ENCODE results near the gene CMTM7. TPM values are rescaled to one million over a fixed set of nuclear protein-coding genes. Genes with fewer than 3 reads are reported as not detected.

CMTM7 gene
- total RNA-seq, 1 experiment from 2014 or later, result 62.6 TPM

DNA sequence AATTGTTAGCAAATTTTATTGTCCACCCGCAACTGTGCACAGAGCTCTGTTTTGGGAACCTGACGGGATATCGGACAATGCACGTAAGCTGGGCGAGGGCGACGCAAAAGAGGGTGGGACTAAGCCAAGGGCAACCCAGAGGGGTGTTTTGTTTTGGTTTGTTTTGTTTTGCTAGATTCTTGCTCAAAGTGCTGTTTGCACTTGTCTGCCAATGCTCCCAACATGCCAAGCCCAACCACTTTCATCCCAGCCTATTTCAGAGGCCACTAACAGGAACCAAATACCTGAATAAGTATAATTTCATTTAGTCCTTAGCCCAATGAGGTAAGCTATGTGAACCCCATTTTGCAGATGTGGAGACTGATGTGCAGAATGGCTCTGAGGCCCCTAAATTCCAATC is 9.7 kb upstream of the CMTM7 start:
- H4K20me1 ChIP-seq (ENCODE audit: insufficient read depth), result no peaks in the 10 kb centered on the region
- H3K36me3 ChIP-seq (ENCODE audit: control insufficient read depth in 1 of 2, insufficient read depth in 2 of 2, low read length in 2 of 2), result no peaks in the 10 kb centered on the region
- no peak overlapping the region for H3K27ac ChIP-seq (ENCODE audit: low read depth, low read length)
- intact Hi-C loops (cut with micrococcal nuclease), result no loop called here
- no peaks in the 10 kb centered on the region for H3K9me3 ChIP-seq (ENCODE audit: control insufficient read depth in 1 of 2, insufficient read depth in 1 of 2, low read depth in 1 of 2, low read length in 2 of 2)
- H3K4me2 ChIP-seq (ENCODE audit: low read length), result no peak overlapping the region
- no peak overlapping the region for H3K9ac ChIP-seq (ENCODE audit: low read length)
- BruUV-seq (replicated peaks), result no TSS peak
- H3K4me3 ChIP-seq (replicated peaks in 1 of 2; ENCODE audit: low read depth in 1 of 2, low read length in 2 of 2), result no peak overlapping the region
- no peaks in the 10 kb centered on the region for H3K9me2 ChIP-seq (ENCODE audit: insufficient read depth)
- no peaks in the 10 kb centered on the region for H3K27me3 ChIP-seq (ENCODE audit: insufficient read depth, low read length)
- no peak for DNase-seq (ENCODE audit: low read depth, low spot score)
- ChIA-PET RAD21 (ENCODE audit: low non-redundant PET in 1 of 2, low total read pairs in 2 of 2, uncharacterized antibody in 2 of 2, unreplicated experiment in 2 of 2) (no interaction called here), POLR2A (no interaction called here), CTCF (no interaction called here)
- H3K79me2 ChIP-seq (ENCODE audit: insufficient read depth, low read length), result no peaks in the 10 kb centered on the region
- no peak overlapping the region for H2AFZ ChIP-seq (ENCODE audit: low read depth, low read length, poor library complexity, severe bottlenecking)
- TF ChIP-seq ZFX (IDR thresholded peaks at IDR 0.05), result no peak
- TF ChIP-seq SP1 (IDR thresholded peaks at IDR 0.05; ENCODE audit: low read depth), result no peak
- TF ChIP-seq EGR1 (IDR thresholded peaks at IDR 0.05; ENCODE audit: low read depth), result no peak
- TF ChIP-seq, protein P1, sequence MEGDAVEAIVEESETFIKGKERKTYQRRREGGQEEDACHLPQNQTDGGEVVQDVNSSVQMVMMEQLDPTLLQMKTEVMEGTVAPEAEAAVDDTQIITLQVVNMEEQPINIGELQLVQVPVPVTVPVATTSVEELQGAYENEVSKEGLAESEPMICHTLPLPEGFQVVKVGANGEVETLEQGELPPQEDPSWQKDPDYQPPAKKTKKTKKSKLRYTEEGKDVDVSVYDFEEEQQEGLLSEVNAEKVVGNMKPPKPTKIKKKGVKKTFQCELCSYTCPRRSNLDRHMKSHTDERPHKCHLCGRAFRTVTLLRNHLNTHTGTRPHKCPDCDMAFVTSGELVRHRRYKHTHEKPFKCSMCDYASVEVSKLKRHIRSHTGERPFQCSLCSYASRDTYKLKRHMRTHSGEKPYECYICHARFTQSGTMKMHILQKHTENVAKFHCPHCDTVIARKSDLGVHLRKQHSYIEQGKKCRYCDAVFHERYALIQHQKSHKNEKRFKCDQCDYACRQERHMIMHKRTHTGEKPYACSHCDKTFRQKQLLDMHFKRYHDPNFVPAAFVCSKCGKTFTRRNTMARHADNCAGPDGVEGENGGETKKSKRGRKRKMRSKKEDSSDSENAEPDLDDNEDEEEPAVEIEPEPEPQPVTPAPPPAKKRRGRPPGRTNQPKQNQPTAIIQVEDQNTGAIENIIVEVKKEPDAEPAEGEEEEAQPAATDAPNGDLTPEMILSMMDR (IDR thresholded peaks at IDR 0.05 in 2 of 3, conservative IDR thresholded peaks at IDR 0.05 in 1 of 3; ENCODE audit: borderline replicate concordance in 1 of 3, insufficient read depth in 1 of 3, low read depth in 2 of 3, low read length in 2 of 3), result no peak
- no peak for TF ChIP-seq ELF1 (IDR thresholded peaks at IDR 0.05; ENCODE audit: borderline replicate concordance, low read depth)
- TF ChIP-seq CBX3 (IDR thresholded peaks at IDR 0.05; ENCODE audit: low read depth), result no peak
- TF ChIP-seq, protein P2, sequence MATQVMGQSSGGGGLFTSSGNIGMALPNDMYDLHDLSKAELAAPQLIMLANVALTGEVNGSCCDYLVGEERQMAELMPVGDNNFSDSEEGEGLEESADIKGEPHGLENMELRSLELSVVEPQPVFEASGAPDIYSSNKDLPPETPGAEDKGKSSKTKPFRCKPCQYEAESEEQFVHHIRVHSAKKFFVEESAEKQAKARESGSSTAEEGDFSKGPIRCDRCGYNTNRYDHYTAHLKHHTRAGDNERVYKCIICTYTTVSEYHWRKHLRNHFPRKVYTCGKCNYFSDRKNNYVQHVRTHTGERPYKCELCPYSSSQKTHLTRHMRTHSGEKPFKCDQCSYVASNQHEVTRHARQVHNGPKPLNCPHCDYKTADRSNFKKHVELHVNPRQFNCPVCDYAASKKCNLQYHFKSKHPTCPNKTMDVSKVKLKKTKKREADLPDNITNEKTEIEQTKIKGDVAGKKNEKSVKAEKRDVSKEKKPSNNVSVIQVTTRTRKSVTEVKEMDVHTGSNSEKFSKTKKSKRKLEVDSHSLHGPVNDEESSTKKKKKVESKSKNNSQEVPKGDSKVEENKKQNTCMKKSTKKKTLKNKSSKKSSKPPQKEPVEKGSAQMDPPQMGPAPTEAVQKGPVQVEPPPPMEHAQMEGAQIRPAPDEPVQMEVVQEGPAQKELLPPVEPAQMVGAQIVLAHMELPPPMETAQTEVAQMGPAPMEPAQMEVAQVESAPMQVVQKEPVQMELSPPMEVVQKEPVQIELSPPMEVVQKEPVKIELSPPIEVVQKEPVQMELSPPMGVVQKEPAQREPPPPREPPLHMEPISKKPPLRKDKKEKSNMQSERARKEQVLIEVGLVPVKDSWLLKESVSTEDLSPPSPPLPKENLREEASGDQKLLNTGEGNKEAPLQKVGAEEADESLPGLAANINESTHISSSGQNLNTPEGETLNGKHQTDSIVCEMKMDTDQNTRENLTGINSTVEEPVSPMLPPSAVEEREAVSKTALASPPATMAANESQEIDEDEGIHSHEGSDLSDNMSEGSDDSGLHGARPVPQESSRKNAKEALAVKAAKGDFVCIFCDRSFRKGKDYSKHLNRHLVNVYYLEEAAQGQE (IDR thresholded peaks at IDR 0.05; ENCODE audit: low read depth), result no peak
- no peak for TF ChIP-seq ZNF274 (IDR thresholded peaks at IDR 0.05; ENCODE audit: low read depth, low read length)
- no peak for TF ChIP-seq YY1 (IDR thresholded peaks at IDR 0.05; ENCODE audit: extremely low read depth, insufficient replicate concordance, low read depth, low read length)
- TF ChIP-seq, protein P3, sequence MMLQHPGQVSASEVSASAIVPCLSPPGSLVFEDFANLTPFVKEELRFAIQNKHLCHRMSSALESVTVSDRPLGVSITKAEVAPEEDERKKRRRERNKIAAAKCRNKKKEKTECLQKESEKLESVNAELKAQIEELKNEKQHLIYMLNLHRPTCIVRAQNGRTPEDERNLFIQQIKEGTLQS (IDR thresholded peaks at IDR 0.05), result no peak
- no peak for TF ChIP-seq EZH2 (IDR thresholded peaks at IDR 0.05)
- TF ChIP-seq POLR2A (IDR thresholded peaks at IDR 0.05; ENCODE audit: borderline replicate concordance, extremely low read depth, insufficient read depth, insufficient read length), result no peak
- TF ChIP-seq POLR2AphosphoS5 (IDR thresholded peaks at IDR 0.05; ENCODE audit: low read depth, low read length), result no peak
- no peak for TF ChIP-seq CEBPB (IDR thresholded peaks at IDR 0.05; ENCODE audit: low read depth)
- TF ChIP-seq, protein P4, sequence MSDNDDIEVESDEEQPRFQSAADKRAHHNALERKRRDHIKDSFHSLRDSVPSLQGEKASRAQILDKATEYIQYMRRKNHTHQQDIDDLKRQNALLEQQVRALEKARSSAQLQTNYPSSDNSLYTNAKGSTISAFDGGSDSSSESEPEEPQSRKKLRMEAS (IDR thresholded peaks at IDR 0.05), result no peak
- TF ChIP-seq FOSL1 (IDR thresholded peaks at IDR 0.05; ENCODE audit: low read depth), result no peak
- TF ChIP-seq RAD21 (IDR thresholded peaks at IDR 0.05; ENCODE audit: low read depth), result no peak
- TF ChIP-seq EZH2phosphoT487 (IDR thresholded peaks at IDR 0.05; ENCODE audit: borderline replicate concordance), result no peak
- TF ChIP-seq, protein P5, sequence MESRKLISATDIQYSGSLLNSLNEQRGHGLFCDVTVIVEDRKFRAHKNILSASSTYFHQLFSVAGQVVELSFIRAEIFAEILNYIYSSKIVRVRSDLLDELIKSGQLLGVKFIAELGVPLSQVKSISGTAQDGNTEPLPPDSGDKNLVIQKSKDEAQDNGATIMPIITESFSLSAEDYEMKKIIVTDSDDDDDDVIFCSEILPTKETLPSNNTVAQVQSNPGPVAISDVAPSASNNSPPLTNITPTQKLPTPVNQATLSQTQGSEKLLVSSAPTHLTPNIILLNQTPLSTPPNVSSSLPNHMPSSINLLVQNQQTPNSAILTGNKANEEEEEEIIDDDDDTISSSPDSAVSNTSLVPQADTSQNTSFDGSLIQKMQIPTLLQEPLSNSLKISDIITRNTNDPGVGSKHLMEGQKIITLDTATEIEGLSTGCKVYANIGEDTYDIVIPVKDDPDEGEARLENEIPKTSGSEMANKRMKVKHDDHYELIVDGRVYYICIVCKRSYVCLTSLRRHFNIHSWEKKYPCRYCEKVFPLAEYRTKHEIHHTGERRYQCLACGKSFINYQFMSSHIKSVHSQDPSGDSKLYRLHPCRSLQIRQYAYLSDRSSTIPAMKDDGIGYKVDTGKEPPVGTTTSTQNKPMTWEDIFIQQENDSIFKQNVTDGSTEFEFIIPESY (IDR thresholded peaks at IDR 0.05; ENCODE audit: extremely low read depth, insufficient replicate concordance, low read length), result no peak
- no peak for TF ChIP-seq SIN3A (IDR thresholded peaks at IDR 0.05; ENCODE audit: low read depth)
- no peak for ATAC-seq
- peaks cover 0 to 10% of the 10 kb centered on the region in 2 experiments; a peak in 1 of 4 replicates for H3K4me1 ChIP-seq (ENCODE audit: control insufficient read depth in 1 of 2, insufficient read depth in 2 of 2, low read length in 2 of 2)

Data from HCT116 (cell line).